GM12865 (cell line): ENCODE data around the gene MTERF2.
A peak's percentile ranks its signal among the peaks of the same experiment; 100 is the strongest.

Experiments
- DNase-seq: peaks from one replicate; pipeline ENCODE4 v3.0.0; 2010; ENCODE audit warnings: low read depth
- H3K4me3 ChIP-seq: 2 replicates; pipeline ENCODE4 v1.5.1; 2011; ENCODE audit warnings: mild to moderate bottlenecking, low read depth, low read length, control low read depth
- CTCF ChIP-seq: IDR thresholded peaks from 2 replicates; pipeline ENCODE4 v1.5.1; 2011; ENCODE audit warnings: low read length, control low read depth, low read depth, inconsistent platforms; ENCODE audit not compliant: insufficient read depth; ENCODE audit errors: missing control alignments

MTERF2 gene

GRCh38 chr12:106954462-106955376 lies 32.2 kb downstream of the MTERF2 start:
- TF ChIP-seq CTCF = no peak
- no peak for DNase-seq

GRCh38 chr12:106953352-106954250 lies 33.3 kb downstream of the MTERF2 start:
- DNase-seq = no peak
- no peak for TF ChIP-seq CTCF
- no peak overlapping the region for H3K4me3 ChIP-seq

More at GRCh38 chr12:106954462-106955376, 32.2 kb downstream of the MTERF2 start:
- peak overlapping the region; percentile 98 for H3K4me3 ChIP-seq

- no peak overlapping the region for H3K4me3 ChIP-seq
- no peak for DNase-seq
- TF ChIP-seq CTCF = no peak
Observed at GRCh38 chr12:106950591-106950990, 36.4 kb downstream of the MTERF2 start.

- TF ChIP-seq CTCF = no peak
- no peak overlapping the region for H3K4me3 ChIP-seq
- DNase-seq = no peak
Observed at GRCh38 chr12:106947461-106947860, 39.5 kb downstream of the MTERF2 start.

GRCh38 chr12:106945261-106945851 lies 41.6 kb downstream of the MTERF2 start:
- H3K4me3 ChIP-seq = no peak overlapping the region
- no peak for TF ChIP-seq CTCF
- DNase-seq = no peak

- TF ChIP-seq CTCF = no peak
- no peak overlapping the region for H3K4me3 ChIP-seq
- no peak for DNase-seq
Observed at GRCh38 chr12:106942775-106943174, 44.2 kb downstream of the MTERF2 start.
